DOHH2 (cell line): ENCODE measurements around the gene TACR2.

Experiments used
- CTCF ChIP-seq: fragments of 200-600 bp; sonication (generic); IDR thresholded peaks from one replicate; pipeline ENCODE4 v1.5.1; 2014; ENCODE audit warnings: antibody characterized with exemption, mild to moderate bottlenecking, low read depth, low read length; ENCODE audit not compliant: poor library complexity, severe bottlenecking
- EZH2phosphoT487 ChIP-seq: fragments of 200-600 bp; sonication (generic); IDR thresholded peaks from 2 replicates; pipeline ENCODE4 v1.6.1; 2017; ENCODE audit warnings: borderline replicate concordance, mild to moderate bottlenecking, antibody characterized with exemption, low read length, moderate library complexity, mixed read lengths

- TF ChIP-seq CTCF, result no peak
- no peak for TF ChIP-seq EZH2phosphoT487
These were observed 57.6 kb downstream of the TACR2 start for GRCh38 chr10:69359148-69359547.
